G401.6 (cell line): ENCODE measurements around the gene MANSC4.

Experiments
- FAIRE-seq: peaks from 2 replicates; lab custom pipeline; 2012; peaks lifted over from hg19 to GRCh38; lab: Jason Lieb, UNC

The MANSC4 gene

GRCh38 chr12:27800819-27801218 lies 20.8 kb upstream of the MANSC4 start:
- FAIRE-seq, result no peak

- FAIRE-seq, result no peak
Measured at GRCh38 chr12:27797301-27798025, 17.4 kb upstream of the MANSC4 start.

GRCh38 chr12:27796128-27796527 lies 16.1 kb upstream of the MANSC4 start:
- no peak for FAIRE-seq

- FAIRE-seq, result no peak
Measured at GRCh38 chr12:27794818-27795584, 15.0 kb upstream of the MANSC4 start.

- no peak for FAIRE-seq
Measured at GRCh38 chr12:27790179-27790578, 10.1 kb upstream of the MANSC4 start.

- FAIRE-seq, result no peak
Measured at GRCh38 chr12:27787559-27787958, 7.5 kb upstream of the MANSC4 start.

- FAIRE-seq, result no peak
Measured at GRCh38 chr12:27785882-27786570, 6.0 kb upstream of the MANSC4 start.

- no peak for FAIRE-seq
Measured at GRCh38 chr12:27782481-27782880, 2.4 kb upstream of the MANSC4 start.

- no peak for FAIRE-seq
Measured at GRCh38 chr12:27781680-27782079, 1.6 kb upstream of the MANSC4 start.

GRCh38 chr12:27780612-27781408 lies 774 bp upstream of the MANSC4 start:
- no peak for FAIRE-seq

GRCh38 chr12:27779416-27779919 lies 568 bp downstream of the MANSC4 start:
- no peak for FAIRE-seq

GRCh38 chr12:27778206-27778605 lies 1.8 kb downstream of the MANSC4 start:
- FAIRE-seq, result no peak

- no peak for FAIRE-seq
Measured at GRCh38 chr12:27777141-27777540, 2.9 kb downstream of the MANSC4 start.

GRCh38 chr12:27772328-27773049 lies 7.5 kb downstream of the MANSC4 start:
- no peak for FAIRE-seq

- no peak for FAIRE-seq
Measured at GRCh38 chr12:27771481-27772327, 8.3 kb downstream of the MANSC4 start.

- FAIRE-seq, result no peak
Measured at GRCh38 chr12:27769142-27769673, 10.8 kb downstream of the MANSC4 start.

GRCh38 chr12:27766587-27766986 lies 13.4 kb downstream of the MANSC4 start:
- no peak for FAIRE-seq

GRCh38 chr12:27762757-27763156 lies 17.3 kb downstream of the MANSC4 start:
- no peak for FAIRE-seq

GRCh38 chr12:27756670-27757195 lies 23.3 kb downstream of the MANSC4 start:
- no peak for FAIRE-seq

GRCh38 chr12:27754795-27755194 lies 25.2 kb downstream of the MANSC4 start:
- FAIRE-seq, result no peak
